Panc1 (cell line): ENCODE data around the gene GRN. TPM values are rescaled to one million over a fixed set of nuclear protein-coding genes. Genes with fewer than 3 reads are reported as not detected.

Source experiments
- ATAC-seq: fragments of 200-7000 bp; cut with Tn5 transposase; 2 replicates; pipeline ENCODE4 v1.9.1; 2020; ENCODE audit warnings: mild to moderate bottlenecking, moderate library complexity
- BruUV-seq: library from RNA; stranded (reverse); fragments of 400-500 nt; replicated peaks from 2 replicates; lab custom pipeline; 2021; lab: Mats Ljungman, UMichigan
- CTCF ChIA-PET: fragments of 300-600 bp; sonication (Branson Sonifier 250); formaldehyde crosslinking; loops from one replicate; lab custom pipeline; 2022; ENCODE audit warnings: antibody characterized with exemption; lab: Charles Lee
- POLR2A ChIA-PET: fragments of 300-600 bp; sonication (Branson Sonifier 250); formaldehyde crosslinking; loops from one replicate; lab custom pipeline; 2022; ENCODE audit warnings: antibody characterized with exemption; lab: Charles Lee
- DNase-seq: peaks from one replicate; pipeline ENCODE4 v3.0.0-alpha.2; 2010; ENCODE audit warnings: low read depth, low spot score
- H3K27ac ChIP-seq: 2 replicates; pipeline ENCODE4 v1.5.1; 2011; ENCODE audit warnings: mild to moderate bottlenecking, low read length, inconsistent platforms
- H3K27me3 ChIP-seq: fragments of 200-500 bp; sonication (Bioruptor generic); 2 replicates; pipeline ENCODE4 v1.6.0; 2014; ENCODE audit warnings: low read length, inconsistent platforms; ENCODE audit not compliant: control insufficient read depth, insufficient read depth
- H3K36me3 ChIP-seq: fragments of 200-500 bp; sonication (Bioruptor generic); 2 replicates; pipeline ENCODE4 v1.5.1; 2014; ENCODE audit warnings: inconsistent platforms, mild to moderate bottlenecking, low read length, moderate library complexity; ENCODE audit not compliant: control insufficient read depth, insufficient read depth
- H3K4me1 ChIP-seq: 2 replicates; pipeline ENCODE4 v1.5.1; 2011; ENCODE audit warnings: inconsistent platforms, mild to moderate bottlenecking, low read length, moderate library complexity; ENCODE audit not compliant: control insufficient read depth, insufficient read depth
- H3K4me3 ChIP-seq, 2 experiments: 2 replicates each; pipeline ENCODE4 v1.5.1; 2011 to 2012; ENCODE audit warnings: low read depth in 2 of 2, low read length in 2 of 2, mild to moderate bottlenecking in 2 of 2, inconsistent platforms in 1 of 2, moderate library complexity in 1 of 2
- H3K9me3 ChIP-seq: fragments of 200-500 bp; sonication (Bioruptor generic); 2 replicates; pipeline ENCODE4 v1.5.1; 2014; ENCODE audit warnings: low read depth, mild to moderate bottlenecking, inconsistent platforms, low read length, moderate library complexity; ENCODE audit not compliant: control insufficient read depth, insufficient read depth
- CTCF ChIP-seq: fragments of 450-650 bp; IDR thresholded peaks from 2 replicates; pipeline ENCODE4 v1.5.1; 2017; ENCODE audit warnings: mild to moderate bottlenecking
- POLR2AphosphoS5 ChIP-seq: IDR thresholded peaks from 2 replicates; pipeline ENCODE4 v1.6.1; 2012; ENCODE audit warnings: mild to moderate bottlenecking, low read depth, low read length, moderate library complexity
- REST ChIP-seq, 2 experiments: IDR thresholded peaks; 2 replicates each; pipeline ENCODE4 v1.6.1; 2011 to 2012; ENCODE audit warnings: low read depth in 2 of 2, control low read depth in 1 of 2, low read length in 1 of 2, mild to moderate bottlenecking in 1 of 2, moderate library complexity in 1 of 2; ENCODE audit not compliant: insufficient read depth in 1 of 2
- SIN3A ChIP-seq: IDR thresholded peaks from 2 replicates; pipeline ENCODE4 v1.6.1; 2012; ENCODE audit warnings: low read depth, mild to moderate bottlenecking, low read length, moderate library complexity, borderline replicate concordance; ENCODE audit not compliant: insufficient read depth
- TCF7L2 ChIP-seq: IDR thresholded peaks from 2 replicates; pipeline ENCODE4 v1.6.1; 2011; ENCODE audit warnings: mild to moderate bottlenecking, low read depth, low read length, inconsistent platforms
- in situ Hi-C: cut with HindIII; loops from 2 replicates; pipeline ENCODE4 v1.10.0; 2016; ENCODE audit warnings: low sequenced_read_pairs, low pct_unique_long_range_greater_than_20kb
- intact Hi-C: fragments of 100-400 bp; cut with micrococcal nuclease; formaldehyde crosslinking; loops from one replicate; pipeline ENCODE4 v1.10.0; 2022; ENCODE audit not compliant: unreplicated experiment
- total RNA-seq: library from RNA; stranded (reverse); gene quantifications from one replicate; pipeline ENCODE4 v1.2.1, GENCODE V29; 2021; ENCODE audit not compliant: unreplicated experiment

The GRN gene
- total RNA-seq, 1 experiment from 2014 or later = 304 TPM

- DNase-seq = no peak
- intact Hi-C loops (no loop called here), in situ Hi-C loops (no loop called here)
- H3K4me3 ChIP-seq = peak within 1 kb of the TSS; percentile 37 to 47
- peak; percentile 90 for ATAC-seq
- H3K27ac ChIP-seq = no peak within 1 kb of the TSS
- POLR2A ChIA-PET = interaction anchor here (0.6 to 0.7 kb wide), 2 partner anchors 55 to 84 kb away, joined by 3 to 11 read pairs; no protein-coding TSS in a partner anchor
- H3K36me3 ChIP-seq = no peaks in the 10 kb centered on the region
- no peaks in the 10 kb centered on the region for H3K9me3 ChIP-seq
- CTCF ChIA-PET = interaction anchor here (0.7 kb wide), 1 partner anchor 55 kb away, joined by 12 read pairs; no protein-coding TSS in a partner anchor
- no peaks in the 10 kb centered on the region for H3K27me3 ChIP-seq
- no TSS peak for BruUV-seq
- TF ChIP-seq REST (IDR thresholded peaks at IDR 0.05; ENCODE audit: insufficient read depth in 1 of 2, low read depth in 2 of 2, low read length in 1 of 2) (peak; percentile 93), POLR2AphosphoS5 (no peak)
- H3K4me1 ChIP-seq = peaks cover 4% of the 10 kb centered on the region
Observed at GRCh38 chr17:44308320-44308818, 36.7 kb upstream of the GRN start, which contains the start of gene RUNDC3A. Gene RUNDC3A (plus strand): TSS chr17:44308601. CDS start chr17:44308833, 232 bp downstream.

- no peaks in the 10 kb centered on the region for H3K36me3 ChIP-seq
- TF ChIP-seq REST (IDR thresholded peaks at IDR 0.05; ENCODE audit: insufficient read depth in 1 of 2, low read depth in 2 of 2, low read length in 1 of 2) = no peak
- no peak for TF ChIP-seq TCF7L2
- no peak for TF ChIP-seq SIN3A
- no peak for TF ChIP-seq POLR2AphosphoS5
- TF ChIP-seq CTCF = no peak
- no peak overlapping the region for H3K27ac ChIP-seq
- H3K27me3 ChIP-seq = no peaks in the 10 kb centered on the region
- POLR2A ChIA-PET = interaction anchor here (0.6 to 0.7 kb wide), 2 partner anchors 55 to 84 kb away, joined by 3 to 11 read pairs; no protein-coding TSS in a partner anchor
- H3K4me3 ChIP-seq = peak overlapping the region in 1 of 2 experiments; percentile 37; a peak in 1 of 4 replicates
- no TSS peak for BruUV-seq
- intact Hi-C loops = no loop called here
- ATAC-seq (no peak), DNase-seq (no peak)
- H3K4me1 ChIP-seq = peaks cover 4% of the 10 kb centered on the region
- CTCF ChIA-PET = interaction anchor here (0.7 kb wide), 1 partner anchor 56 kb away, joined by 12 read pairs; no protein-coding TSS in a partner anchor
- no peaks in the 10 kb centered on the region for H3K9me3 ChIP-seq
- in situ Hi-C loops = no loop called here
Observed at GRCh38 chr17:44308865-44309264, 36.2 kb upstream of the GRN start.
